BLaER1 (cell line): Measurements from ENCODE around the gene RWDD4.

Source experiments
- H3K27ac ChIP-seq: shearing (Covaris generic); formaldehyde crosslinking; 2 replicates; pipeline ENCODE4 v1.8.1; 2022
- H3K27me3 ChIP-seq: shearing (Covaris generic); formaldehyde crosslinking; 2 replicates; pipeline ENCODE4 v1.8.1; 2022
- H3K36me3 ChIP-seq: shearing (Covaris generic); formaldehyde crosslinking; 2 replicates; pipeline ENCODE4 v1.8.1; 2022
- H3K4me1 ChIP-seq: shearing (Covaris generic); formaldehyde crosslinking; 2 replicates; pipeline ENCODE4 v1.8.1; 2022
- H3K4me2 ChIP-seq: shearing (Covaris generic); formaldehyde crosslinking; 2 replicates; pipeline ENCODE4 v1.8.1; 2022
- H3K4me3 ChIP-seq: shearing (Covaris generic); formaldehyde crosslinking; 2 replicates; pipeline ENCODE4 v1.8.1; 2022
- H3K9ac ChIP-seq: shearing (Covaris generic); formaldehyde crosslinking; 2 replicates; pipeline ENCODE4 v1.8.1; 2022
- H3K9me3 ChIP-seq: shearing (Covaris generic); formaldehyde crosslinking; 2 replicates; pipeline ENCODE4 v1.8.1; 2022
- H4K20me1 ChIP-seq: shearing (Covaris generic); formaldehyde crosslinking; 2 replicates; pipeline ENCODE4 v1.8.1; 2022
- Cebpa-rat ChIP-seq: shearing (Covaris generic); IDR thresholded peaks from 2 replicates; pipeline ENCODE4 v1.8.1; 2022

RWDD4 gene

DNA sequence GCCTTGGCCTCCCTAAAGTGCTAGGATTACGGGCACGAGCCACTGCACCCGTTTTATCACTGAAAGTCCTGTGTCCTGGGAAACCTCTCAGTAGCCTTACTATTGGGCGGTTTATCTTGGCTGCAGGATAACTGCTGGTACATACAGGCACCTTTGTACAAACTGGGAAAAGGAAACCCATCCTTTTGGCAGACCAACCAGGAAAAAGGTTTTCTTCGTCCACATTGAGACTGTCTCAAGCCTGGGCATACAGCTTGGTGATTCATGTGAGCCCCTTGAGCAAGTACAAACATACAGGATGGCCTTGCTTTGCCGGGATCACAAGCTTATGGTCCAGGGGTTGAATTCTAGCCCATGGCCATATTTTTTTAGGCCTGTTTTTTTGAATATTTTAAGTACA is 32.8 kb downstream of the RWDD4 start:
- no peak overlapping the region for H3K9ac ChIP-seq
- no peaks in the 10 kb centered on the region for H3K36me3 ChIP-seq
- no peak overlapping the region for H3K4me3 ChIP-seq
- no peaks in the 10 kb centered on the region for H3K27me3 ChIP-seq
- H3K4me2 ChIP-seq: no peak overlapping the region
- H4K20me1 ChIP-seq: no peaks in the 10 kb centered on the region
- H3K27ac ChIP-seq: no peak overlapping the region
- H3K9me3 ChIP-seq: no peaks in the 10 kb centered on the region
- TF ChIP-seq Cebpa-rat: no peak
- no peaks in the 10 kb centered on the region for H3K4me1 ChIP-seq

GRCh38 chr4:183624548-183624947 is 34.4 kb downstream of the RWDD4 start:
- Histone ChIP-seq H3K4me3 (no peak overlapping the region), H3K27ac (no peak overlapping the region), H3K27me3 (no peaks in the 10 kb centered on the region), H3K4me2 (no peak overlapping the region), H3K4me1 (no peaks in the 10 kb centered on the region), H4K20me1 (no peaks in the 10 kb centered on the region), H3K9ac (no peak overlapping the region), H3K36me3 (no peaks in the 10 kb centered on the region), H3K9me3 (no peaks in the 10 kb centered on the region)
- TF ChIP-seq Cebpa-rat: no peak

DNA sequence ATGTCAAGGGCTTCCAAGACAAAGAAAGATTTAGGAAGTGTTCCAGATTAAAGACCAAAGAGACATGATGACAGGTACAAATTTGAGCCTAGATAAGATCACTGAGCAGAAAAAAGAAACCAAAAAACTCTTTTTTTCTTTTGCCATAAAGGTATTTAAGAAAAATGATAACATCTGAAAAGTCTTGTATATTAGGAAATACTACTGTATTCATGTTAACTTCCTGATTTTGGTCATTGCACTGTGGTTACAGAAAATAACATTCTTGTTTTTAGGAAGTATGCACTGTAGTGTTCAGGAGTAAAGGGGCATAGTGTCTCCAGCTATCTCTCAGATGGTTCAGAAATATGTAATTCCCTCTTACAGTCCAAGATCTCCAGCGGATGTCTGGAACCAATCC is 37.1 kb downstream of the RWDD4 start:
- Histone ChIP-seq H4K20me1 (no peaks in the 10 kb centered on the region), H3K27me3 (no peaks in the 10 kb centered on the region), H3K4me2 (no peak overlapping the region), H3K36me3 (no peaks in the 10 kb centered on the region), H3K4me1 (no peaks in the 10 kb centered on the region), H3K27ac (no peak overlapping the region), H3K9ac (no peak overlapping the region), H3K9me3 (no peaks in the 10 kb centered on the region), H3K4me3 (no peak overlapping the region)
- TF ChIP-seq Cebpa-rat: no peak

- Histone ChIP-seq H3K36me3 (no peaks in the 10 kb centered on the region), H3K27me3 (no peaks in the 10 kb centered on the region), H3K9me3 (no peaks in the 10 kb centered on the region), H3K4me2 (no peak overlapping the region), H3K4me3 (no peak overlapping the region), H3K27ac (no peak overlapping the region), H3K4me1 (no peaks in the 10 kb centered on the region), H4K20me1 (no peaks in the 10 kb centered on the region), H3K9ac (no peak overlapping the region)
- no peak for TF ChIP-seq Cebpa-rat
Measured at GRCh38 chr4:183620421-183620820, 38.6 kb downstream of the RWDD4 start.

DNA sequence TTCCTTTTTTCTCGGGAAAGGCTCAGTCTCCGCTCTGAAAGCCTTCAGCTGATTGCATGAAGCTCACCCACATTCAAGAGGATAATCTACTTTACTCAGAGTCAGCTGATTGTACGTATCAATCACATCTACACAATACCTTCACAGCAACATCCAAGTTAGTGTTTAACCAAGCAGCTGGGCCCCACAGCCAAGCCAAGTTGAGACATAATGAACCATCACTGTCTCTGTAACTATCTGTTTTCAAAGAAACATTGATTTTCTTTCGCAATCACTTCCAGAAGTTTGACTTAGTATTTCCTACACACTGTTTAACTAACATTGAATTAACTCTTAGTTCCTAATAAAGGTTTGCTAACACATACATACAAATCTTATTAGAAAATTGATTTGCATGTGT is 40.3 kb downstream of the RWDD4 start:
- H3K4me3 ChIP-seq: no peak overlapping the region
- H3K9ac ChIP-seq: no peak overlapping the region
- no peaks in the 10 kb centered on the region for H3K9me3 ChIP-seq
- no peak for TF ChIP-seq Cebpa-rat
- H3K27me3 ChIP-seq: no peaks in the 10 kb centered on the region
- H3K36me3 ChIP-seq: no peaks in the 10 kb centered on the region
- no peaks in the 10 kb centered on the region for H3K4me1 ChIP-seq
- no peak overlapping the region for H3K27ac ChIP-seq
- H3K4me2 ChIP-seq: no peak overlapping the region
- no peaks in the 10 kb centered on the region for H4K20me1 ChIP-seq

DNA sequence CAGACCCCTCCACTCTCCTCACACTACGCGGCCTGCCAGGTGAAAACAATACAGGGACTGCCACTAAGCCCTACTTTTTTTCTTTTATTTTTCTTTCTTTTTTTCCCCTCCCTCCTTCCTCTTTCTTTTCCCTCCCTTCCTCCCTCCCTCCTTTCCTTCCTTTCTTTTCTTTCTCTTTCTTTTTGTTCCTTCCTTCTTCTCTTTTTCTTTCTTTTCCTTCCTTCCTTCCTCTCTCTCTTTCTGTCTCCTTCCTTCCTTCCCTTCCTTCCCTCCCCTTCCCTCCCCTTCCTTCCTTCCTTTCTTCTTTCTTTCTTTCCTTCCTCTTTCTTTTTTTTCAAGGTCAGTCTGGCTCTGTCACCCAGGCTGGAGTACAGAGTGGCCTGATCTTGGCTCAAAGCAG is 41.9 kb downstream of the RWDD4 start:
- Histone ChIP-seq H3K27ac (no peak overlapping the region), H3K36me3 (no peaks in the 10 kb centered on the region), H3K9me3 (no peaks in the 10 kb centered on the region), H3K4me1 (no peaks in the 10 kb centered on the region), H3K9ac (no peak overlapping the region), H3K4me2 (no peak overlapping the region), H4K20me1 (no peaks in the 10 kb centered on the region), H3K4me3 (no peak overlapping the region), H3K27me3 (no peaks in the 10 kb centered on the region)
- no peak for TF ChIP-seq Cebpa-rat

- Histone ChIP-seq H4K20me1 (no peaks in the 10 kb centered on the region), H3K27me3 (no peaks in the 10 kb centered on the region), H3K9ac (no peak overlapping the region), H3K27ac (no peak overlapping the region), H3K36me3 (no peaks in the 10 kb centered on the region), H3K9me3 (no peaks in the 10 kb centered on the region), H3K4me2 (no peak overlapping the region), H3K4me1 (no peaks in the 10 kb centered on the region), H3K4me3 (no peak overlapping the region)
- TF ChIP-seq Cebpa-rat: no peak
Measured at GRCh38 chr4:183612329-183613250, 46.4 kb downstream of the RWDD4 start.

DNA sequence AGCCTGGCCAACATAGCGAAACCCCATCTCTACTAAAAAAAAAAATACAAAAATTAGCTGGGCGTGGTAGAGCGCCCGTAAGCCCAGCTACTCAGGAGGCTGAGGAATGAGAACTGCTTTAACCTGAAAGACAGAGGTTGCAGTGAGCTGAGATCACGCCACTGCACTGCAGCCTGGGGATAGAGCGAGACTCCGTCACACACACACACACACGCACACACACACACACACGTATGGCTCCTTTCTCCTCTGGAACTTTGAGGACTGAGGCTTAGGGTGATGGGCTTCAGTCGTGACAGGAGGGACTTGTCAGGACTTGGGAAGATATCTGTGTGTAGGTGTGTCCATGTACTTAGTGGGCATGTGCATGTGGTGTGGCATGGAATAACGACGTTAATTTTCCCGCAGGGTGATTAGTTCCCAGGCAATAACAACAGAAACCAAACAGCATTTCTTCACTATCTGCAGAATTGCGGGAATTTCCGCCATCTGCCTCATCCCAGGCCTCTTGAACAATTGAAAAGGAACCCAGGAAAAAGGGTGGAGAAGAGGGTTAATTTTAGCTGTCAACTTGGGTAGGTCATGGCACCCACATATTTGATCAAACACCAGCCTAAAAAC is 47.7 kb downstream of the RWDD4 start:
- no peak overlapping the region for H3K4me2 ChIP-seq
- TF ChIP-seq Cebpa-rat: no peak
- H3K36me3 ChIP-seq: no peaks in the 10 kb centered on the region
- H3K27me3 ChIP-seq: no peaks in the 10 kb centered on the region
- H3K9me3 ChIP-seq: no peaks in the 10 kb centered on the region
- H3K4me3 ChIP-seq: no peak overlapping the region
- H3K4me1 ChIP-seq: no peaks in the 10 kb centered on the region
- H3K9ac ChIP-seq: no peak overlapping the region
- H3K27ac ChIP-seq: no peak overlapping the region
- H4K20me1 ChIP-seq: no peaks in the 10 kb centered on the region

DNA sequence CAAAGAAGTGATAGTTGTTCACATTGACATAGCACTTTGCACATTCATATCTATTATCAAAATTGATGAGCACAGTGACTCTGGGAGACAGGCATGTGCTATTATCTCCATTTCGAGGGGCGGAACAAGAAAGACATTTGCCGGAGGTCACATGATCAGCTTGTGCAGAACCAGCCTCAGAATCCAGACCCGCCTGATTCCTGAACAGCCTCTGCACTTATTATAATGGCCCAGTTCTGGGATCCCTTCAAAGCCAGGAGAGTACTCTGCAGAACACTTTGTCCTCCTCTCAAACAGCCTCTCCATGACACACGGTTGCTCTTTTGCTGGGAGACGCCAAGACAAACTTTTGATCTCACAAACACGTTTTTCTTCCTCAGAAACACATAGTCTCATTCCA is 48.4 kb downstream of the RWDD4 start:
- H3K9me3 ChIP-seq: no peaks in the 10 kb centered on the region
- H3K9ac ChIP-seq: no peak overlapping the region
- no peaks in the 10 kb centered on the region for H3K27me3 ChIP-seq
- H3K4me1 ChIP-seq: no peaks in the 10 kb centered on the region
- H3K27ac ChIP-seq: no peak overlapping the region
- H3K4me2 ChIP-seq: no peak overlapping the region
- H3K36me3 ChIP-seq: no peaks in the 10 kb centered on the region
- H4K20me1 ChIP-seq: no peaks in the 10 kb centered on the region
- no peak overlapping the region for H3K4me3 ChIP-seq
- no peak for TF ChIP-seq Cebpa-rat

GRCh38 chr4:183610033-183610432 is 49.0 kb downstream of the RWDD4 start:
- no peaks in the 10 kb centered on the region for H4K20me1 ChIP-seq
- H3K9ac ChIP-seq: no peak overlapping the region
- no peak overlapping the region for H3K4me3 ChIP-seq
- no peak for TF ChIP-seq Cebpa-rat
- H3K27me3 ChIP-seq: no peaks in the 10 kb centered on the region
- no peaks in the 10 kb centered on the region for H3K36me3 ChIP-seq
- no peak overlapping the region for H3K27ac ChIP-seq
- no peak overlapping the region for H3K4me2 ChIP-seq
- no peaks in the 10 kb centered on the region for H3K9me3 ChIP-seq
- no peaks in the 10 kb centered on the region for H3K4me1 ChIP-seq
